Naive B cell (primary cell): ENCODE results near the gene BLOC1S2. TPM values are rescaled to one million over a fixed set of nuclear protein-coding genes. Genes with fewer than 3 reads are reported as not detected.
"Not testable (repeated sequence)": the region's sequence is repeated elsewhere in the genome, so short reads cannot be mapped to it uniquely, and the experiment has no call there.

Source experiments
- ATAC-seq, 2 donors: fragments of 150-1000 bp; cut with Tn5 transposase; 2 replicates each; pipeline ENCODE4 v1.10.0; 2021; ENCODE audit warnings: low read depth in 2 of 2, mild to moderate bottlenecking in 2 of 2, moderate library complexity in 2 of 2
- DNase-seq: peaks from one replicate; pipeline ENCODE4 v3.0.0; 2022
- H3K27ac Mint-ChIP-seq, 6 donors: one replicate each; pipeline ENCODE4 v1.8.0; 2020 to 2022; ENCODE audit warnings: mild to moderate bottlenecking in 6 of 6, mixed read lengths in 6 of 6, moderate library complexity in 5 of 6, inconsistent platforms in 2 of 6
- H3K27me3 Mint-ChIP-seq, 3 donors: one replicate each; pipeline ENCODE4 v1.8.0; 2021 to 2022; ENCODE audit warnings: mixed read lengths in 3 of 3, mild to moderate bottlenecking in 1 of 3
- H3K36me3 Mint-ChIP-seq, 2 donors: one replicate each; pipeline ENCODE4 v1.8.0; 2020 to 2022; ENCODE audit warnings: mixed read lengths in 2 of 2, inconsistent platforms in 1 of 2, mild to moderate bottlenecking in 1 of 2
- H3K4me1 Mint-ChIP-seq, 3 donors: one replicate each; pipeline ENCODE4 v1.8.0; 2020 to 2022; ENCODE audit warnings: mixed read lengths in 3 of 3, inconsistent platforms in 1 of 3, mild to moderate bottlenecking in 1 of 3, moderate library complexity in 1 of 3
- H3K4me3 Mint-ChIP-seq, 8 donors: one replicate each; pipeline ENCODE4 v1.8.0; 2020 to 2022; ENCODE audit warnings: mild to moderate bottlenecking in 8 of 8, mixed read lengths in 8 of 8, moderate library complexity in 8 of 8, inconsistent platforms in 2 of 8
- H3K9me3 Mint-ChIP-seq, 7 donors: one replicate each; pipeline ENCODE4 v1.8.0; 2020 to 2022; ENCODE audit warnings: mixed read lengths in 7 of 7, mild to moderate bottlenecking in 5 of 7, inconsistent platforms in 2 of 7, moderate library complexity in 1 of 7
- polyA plus RNA-seq, 6 donors: library from polyadenylated mRNA; unstranded; fragments of 300-500 nt; fragmentation: Illumina TruSeq; gene quantifications; one replicate each; pipeline ENCODE4 v1.2.3, GENCODE V29; 2021; ENCODE audit warnings: low read depth in 6 of 6

Gene BLOC1S2
- polyA plus RNA-seq, 6 donors from 2014 or later = 254 to 374 (median 297) TPM

DNA sequence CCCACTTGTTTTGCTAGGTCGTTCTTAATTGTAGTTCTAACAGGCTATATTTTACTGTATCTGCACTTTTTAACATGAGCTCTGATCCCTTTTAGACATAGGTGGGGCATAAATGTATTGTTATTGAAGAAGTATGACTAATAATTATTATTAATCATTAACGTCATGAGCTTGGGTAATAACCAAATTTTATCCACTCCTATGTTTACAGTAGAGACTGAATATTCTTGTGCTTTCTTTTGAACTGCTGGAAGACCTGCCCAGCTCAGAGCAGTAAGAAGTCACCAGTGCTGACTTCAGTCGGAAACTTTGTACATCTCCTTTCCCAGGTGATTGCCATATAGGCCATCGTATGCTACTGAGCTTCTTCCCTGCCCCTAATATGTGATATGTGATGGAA lies 24.8 kb upstream of the BLOC1S2 start:
- DNase-seq (no peak), ATAC-seq (no peak)
- Mint-ChIP-seq H3K4me3 (no peak overlapping the region), H3K4me1 (peaks cover 0 to 4% (median 0%) of the 10 kb centered on the region in 3 donors), H3K27ac (no peak overlapping the region), H3K9me3 (no peaks in the 10 kb centered on the region), H3K27me3 (peaks cover 54 to 65% (median 62%) of the 10 kb centered on the region in 3 donors), H3K36me3 (no peaks in the 10 kb centered on the region)

DNA sequence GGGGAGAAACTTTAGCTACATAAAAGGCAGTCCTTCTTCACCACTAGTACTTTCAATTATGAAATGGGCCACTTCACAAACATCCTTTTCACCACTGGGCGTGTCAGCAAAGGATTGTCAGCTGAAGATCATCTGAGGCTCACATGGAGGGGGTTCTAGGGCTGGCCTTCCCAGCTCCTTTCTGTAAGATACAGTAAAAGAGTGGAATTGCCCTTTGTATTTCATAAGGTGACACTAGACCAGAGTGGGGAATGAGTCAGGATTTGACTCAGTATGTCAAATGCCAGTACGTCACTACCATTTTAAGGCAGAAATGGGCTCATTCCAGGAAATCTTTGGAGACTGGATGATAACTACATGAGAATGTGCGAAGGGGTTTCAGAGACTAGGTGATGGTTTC lies 21.2 kb upstream of the BLOC1S2 start:
- DNase-seq (no peak), ATAC-seq (no peak)
- Mint-ChIP-seq H3K27ac (peak overlapping the region in 1 of 6 donors; percentile 74), H3K27me3 (peaks cover 40 to 59% (median 43%) of the 10 kb centered on the region in 3 donors), H3K4me3 (no peak overlapping the region), H3K4me1 (no peaks in the 10 kb centered on the region), H3K36me3 (no peaks in the 10 kb centered on the region), H3K9me3 (no peaks in the 10 kb centered on the region)

DNA sequence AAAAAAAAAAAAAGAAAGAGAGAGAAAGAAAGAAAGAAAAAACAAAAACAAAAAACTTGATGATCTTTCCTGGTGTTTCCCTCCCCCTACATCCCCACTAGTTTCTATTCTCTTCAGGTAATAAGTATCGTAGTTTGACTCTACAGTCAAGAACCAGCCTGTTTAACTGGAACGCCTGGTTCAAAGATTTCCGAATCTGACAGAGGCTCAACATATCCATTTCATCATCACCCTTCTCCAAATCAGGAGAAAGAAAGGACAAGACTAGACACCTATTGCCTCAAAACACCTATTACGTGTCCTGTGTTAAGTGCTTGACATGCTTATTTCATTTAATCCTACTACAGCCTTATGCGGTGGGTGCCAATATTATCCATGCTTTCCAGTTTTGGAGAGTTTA lies 20.4 kb upstream of the BLOC1S2 start:
- H3K36me3 Mint-ChIP-seq = no peaks in the 10 kb centered on the region
- H3K27me3 Mint-ChIP-seq = peaks cover 35 to 53% (median 35%) of the 10 kb centered on the region in 3 donors
- H3K4me3 Mint-ChIP-seq = no peak overlapping the region
- no peak overlapping the region for H3K27ac Mint-ChIP-seq
- DNase-seq (no peak), ATAC-seq (no peak)
- no peaks in the 10 kb centered on the region for H3K9me3 Mint-ChIP-seq
- no peaks in the 10 kb centered on the region for H3K4me1 Mint-ChIP-seq

DNA sequence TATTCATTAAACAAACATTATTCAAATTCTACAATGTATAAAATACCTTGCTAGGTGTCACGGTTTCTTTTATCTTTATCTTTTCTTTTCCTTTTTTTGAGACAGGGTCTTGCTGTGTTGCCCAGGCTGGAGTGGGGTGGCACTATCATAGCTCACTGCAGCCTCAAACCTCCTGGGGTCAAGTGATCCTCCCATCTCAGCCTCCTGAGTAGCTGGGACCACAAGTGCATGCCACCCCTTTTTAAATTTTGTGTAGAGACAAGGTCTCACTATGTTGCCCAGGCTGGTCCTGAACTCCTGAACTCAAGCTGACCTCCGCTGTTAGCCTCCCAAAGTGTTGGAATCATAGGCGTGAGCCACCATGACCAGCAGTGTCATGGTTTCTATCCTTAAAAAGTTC lies 17.9 kb upstream of the BLOC1S2 start:
- peaks cover 0 to 6% of the 10 kb centered on the region in 2 donors for H3K36me3 Mint-ChIP-seq
- no peaks in the 10 kb centered on the region for H3K4me1 Mint-ChIP-seq
- peaks cover 26 to 44% (median 26%) of the 10 kb centered on the region in 3 donors for H3K27me3 Mint-ChIP-seq
- ATAC-seq (no peak), DNase-seq (no peak)
- H3K4me3 Mint-ChIP-seq = peak overlapping the region in 1 of 8 donors; percentile 42
- peaks cover 0 to 6% (median 2%) of the 10 kb centered on the region in 7 donors for H3K9me3 Mint-ChIP-seq
- H3K27ac Mint-ChIP-seq = peak overlapping the region in 1 of 6 donors; percentile 49

DNA sequence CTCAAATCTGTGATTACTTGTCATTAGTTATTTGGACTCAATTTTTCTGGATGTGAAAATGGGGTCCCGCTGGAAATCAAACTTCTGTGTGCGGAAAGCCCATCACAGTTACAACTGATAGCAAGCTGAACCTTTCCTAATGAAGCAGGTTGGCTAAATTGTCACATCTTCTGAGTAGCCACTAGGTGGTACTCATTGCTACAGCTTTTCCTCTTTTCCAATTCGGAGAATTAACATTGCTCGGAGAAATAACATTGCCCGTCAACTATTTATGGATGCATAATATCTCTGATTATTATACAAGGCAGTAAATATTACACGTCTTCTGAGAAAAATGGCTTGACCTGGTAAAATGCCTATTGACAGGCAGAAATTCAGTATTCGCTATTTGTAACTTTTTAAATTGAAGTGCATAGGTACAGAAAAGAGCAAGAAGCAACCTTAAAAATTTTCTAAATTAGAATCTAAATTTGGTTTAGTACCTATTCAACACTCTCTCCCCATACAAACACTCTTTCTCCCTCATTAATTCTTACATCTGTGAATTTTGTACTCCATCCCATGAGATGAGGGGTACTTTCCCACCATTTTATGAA lies 17.3 kb upstream of the BLOC1S2 start:
- H3K27ac Mint-ChIP-seq = no peak overlapping the region
- H3K36me3 Mint-ChIP-seq = peaks cover 0 to 6% of the 10 kb centered on the region in 2 donors
- H3K27me3 Mint-ChIP-seq = peaks cover 25 to 47% (median 31%) of the 10 kb centered on the region in 3 donors
- ATAC-seq (peak; percentile 45 to 52), DNase-seq (peak; percentile 12)
- H3K4me1 Mint-ChIP-seq = no peaks in the 10 kb centered on the region
- H3K4me3 Mint-ChIP-seq = no peak overlapping the region
- peaks cover 0 to 6% (median 2%) of the 10 kb centered on the region in 7 donors for H3K9me3 Mint-ChIP-seq

DNA sequence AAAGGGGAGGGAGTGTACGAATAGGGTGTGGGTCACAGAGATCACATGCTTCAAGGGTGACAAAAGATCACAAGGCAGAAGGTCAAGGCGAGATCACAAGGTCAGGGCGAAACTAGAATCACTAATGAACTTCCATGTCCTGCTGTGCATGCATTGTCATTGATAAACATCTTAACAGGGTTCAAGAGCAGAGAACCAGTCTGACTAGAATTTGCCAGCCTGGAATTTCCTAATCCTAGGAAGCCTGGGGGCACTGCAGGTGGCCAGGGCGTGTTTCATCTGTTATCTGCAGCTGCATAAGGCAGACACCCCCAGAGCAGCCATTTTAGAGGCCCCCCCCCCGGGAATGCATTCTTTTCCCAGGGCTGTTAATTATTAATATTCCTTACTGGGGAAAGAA lies 14.6 kb upstream of the BLOC1S2 start:
- not testable (repeated sequence) for DNase-seq, H3K9me3 Mint-ChIP-seq, H3K27ac Mint-ChIP-seq, H3K4me3 Mint-ChIP-seq, ATAC-seq, H3K36me3 Mint-ChIP-seq
- Mint-ChIP-seq H3K27me3 (peaks cover 13 to 34% (median 18%) of the 10 kb centered on the region in 3 donors), H3K4me1 (peaks cover 14 to 22% (median 21%) of the 10 kb centered on the region in 3 donors)

DNA sequence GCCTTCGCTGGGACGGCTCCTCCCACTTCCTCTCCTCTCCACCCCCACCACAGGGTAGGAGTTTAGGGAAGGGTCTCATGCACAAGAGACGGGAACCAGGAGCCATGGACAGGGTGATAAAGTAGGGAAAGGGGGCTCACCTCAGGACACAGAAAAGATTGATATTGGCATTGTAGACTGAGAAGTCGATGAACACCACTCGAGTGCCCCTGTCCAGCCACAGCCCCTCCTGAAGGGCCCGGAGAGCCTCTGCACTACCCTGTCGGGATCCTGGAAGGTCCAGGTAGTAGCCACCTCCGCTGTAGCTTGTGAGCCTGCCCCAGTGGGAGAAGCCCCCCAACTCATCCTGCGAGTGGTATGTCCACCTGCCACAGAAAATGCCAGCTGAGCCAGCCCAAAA lies 10.8 kb upstream of the BLOC1S2 start:
- no peak for DNase-seq

DNA sequence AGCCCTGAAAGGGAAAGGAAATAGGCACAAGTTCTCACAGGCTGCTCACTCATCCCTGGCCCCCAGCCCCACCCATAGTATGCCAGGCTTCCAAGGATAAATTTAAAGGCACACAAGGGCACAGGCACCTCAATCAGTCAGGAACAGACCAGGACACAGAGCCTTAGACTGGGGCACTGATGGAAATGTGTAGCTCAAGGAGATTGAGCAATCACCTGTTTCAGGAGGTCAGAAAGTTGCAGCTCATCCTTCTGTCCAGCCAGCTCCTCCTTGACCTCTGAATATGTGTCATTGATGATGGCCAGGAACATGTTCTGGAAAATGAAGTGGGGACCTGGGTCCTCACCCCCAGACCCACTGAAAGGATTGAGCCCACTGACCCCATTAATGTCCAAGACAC lies 6.6 kb upstream of the BLOC1S2 start:
- Mint-ChIP-seq H3K9me3 (no peaks in the 10 kb centered on the region), H3K27ac (no peak overlapping the region)

More for the DNA sequence above, 10.8 kb upstream of the BLOC1S2 start:
- H3K27me3 Mint-ChIP-seq = peaks cover 12 to 35% (median 30%) of the 10 kb centered on the region in 3 donors
- peaks cover 18 to 24% (median 21%) of the 10 kb centered on the region in 3 donors for H3K4me1 Mint-ChIP-seq
- H3K9me3 Mint-ChIP-seq = peaks cover 0 to 6% (median 2%) of the 10 kb centered on the region in 7 donors
- H3K36me3 Mint-ChIP-seq = peaks cover 0 to 10% of the 10 kb centered on the region in 2 donors
- H3K4me3 Mint-ChIP-seq = peak overlapping the region in 1 of 8 donors; percentile 58
- ATAC-seq = no peak
- no peak overlapping the region for H3K27ac Mint-ChIP-seq

DNA sequence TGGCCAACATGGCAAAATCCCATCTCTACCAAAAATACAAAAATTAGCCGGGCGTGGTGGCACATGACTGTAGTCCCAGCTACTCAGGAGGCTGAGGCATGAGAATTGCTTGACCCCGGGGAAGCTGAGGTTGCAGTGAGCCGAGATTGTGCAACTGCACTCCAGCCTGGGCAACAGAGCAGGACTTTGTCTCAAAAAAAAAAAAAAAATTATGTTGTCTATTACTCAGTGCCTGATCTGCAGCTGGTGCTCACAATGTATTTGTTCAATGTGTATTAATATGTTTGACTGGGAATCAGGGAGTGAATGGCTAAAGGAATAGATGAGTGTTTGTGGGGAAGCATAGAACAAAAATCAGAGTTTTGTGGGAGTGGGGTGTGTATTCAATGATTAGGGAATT lies 5.8 kb upstream of the BLOC1S2 start:
- not testable (repeated sequence) for H3K4me3 Mint-ChIP-seq

More for the DNA sequence above, 6.6 kb upstream of the BLOC1S2 start:
- no peak for ATAC-seq
- Mint-ChIP-seq H3K4me1 (peaks cover 16 to 22% (median 19%) of the 10 kb centered on the region in 3 donors), H3K4me3 (no peak overlapping the region), H3K36me3 (peaks cover 0 to 4% of the 10 kb centered on the region in 2 donors), H3K27me3 (peaks cover 5 to 34% (median 30%) of the 10 kb centered on the region in 3 donors)
- DNase-seq = no peak

DNA sequence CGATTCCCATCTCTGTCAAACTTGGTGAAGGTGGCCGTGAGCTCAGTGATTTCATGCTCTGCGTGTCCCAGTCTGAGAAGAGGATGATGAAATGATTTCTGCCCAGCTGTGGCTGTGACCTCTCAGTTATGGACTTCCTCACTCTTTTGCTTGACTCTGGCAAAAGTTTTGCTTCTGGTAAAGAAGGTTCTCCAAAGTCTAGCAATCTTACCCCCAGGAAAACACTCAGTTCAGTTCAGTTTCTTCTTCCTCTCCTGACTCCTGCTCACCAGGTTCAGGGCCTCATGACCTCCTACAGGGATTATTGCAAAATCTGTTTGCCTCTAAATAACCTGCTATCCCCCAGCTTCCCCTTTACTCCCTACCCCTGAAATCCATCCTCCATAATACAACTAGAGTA lies 4.9 kb upstream of the BLOC1S2 start:
- ATAC-seq (no peak), DNase-seq (no peak)
- peak overlapping the region in 2 of 8 donors; percentile 10 to 35 for H3K4me3 Mint-ChIP-seq

More for the DNA sequence above, 5.8 kb upstream of the BLOC1S2 start:
- not testable (repeated sequence) for H3K36me3 Mint-ChIP-seq, H3K27ac Mint-ChIP-seq, H3K9me3 Mint-ChIP-seq, ATAC-seq, DNase-seq
- Mint-ChIP-seq H3K27me3 (peaks cover 5 to 34% (median 30%) of the 10 kb centered on the region in 3 donors), H3K4me1 (peaks cover 16 to 21% (median 16%) of the 10 kb centered on the region in 3 donors)

DNA sequence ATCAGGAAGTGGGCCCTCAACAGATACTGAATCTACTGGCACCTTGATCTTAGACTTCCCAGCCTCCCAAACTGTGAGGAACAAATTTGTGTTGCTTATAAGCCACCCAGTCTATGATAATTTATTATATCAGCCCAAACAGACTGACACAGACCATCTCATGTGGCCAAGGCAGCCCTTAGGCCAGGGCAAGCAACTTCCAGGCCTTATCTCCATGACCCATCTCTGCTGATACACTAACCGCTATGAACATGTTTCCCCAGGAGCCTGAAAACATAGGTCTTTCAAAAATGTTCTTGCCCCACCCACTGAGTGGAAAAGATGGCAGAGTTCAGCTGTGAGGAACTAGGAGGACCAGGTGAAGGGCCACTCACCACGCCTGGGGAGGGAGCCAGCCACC lies 3.2 kb upstream of the BLOC1S2 start:
- H3K27ac Mint-ChIP-seq = peak overlapping the region in 1 of 6 donors; percentile 53
- peak overlapping the region in 3 of 8 donors; percentile 41 to 47 (median 47) for H3K4me3 Mint-ChIP-seq
- ATAC-seq (no peak), DNase-seq (no peak)
- no peaks in the 10 kb centered on the region for H3K9me3 Mint-ChIP-seq
- peaks cover 5 to 26% (median 24%) of the 10 kb centered on the region in 3 donors for H3K27me3 Mint-ChIP-seq
- peaks cover 24 to 35% (median 28%) of the 10 kb centered on the region in 3 donors for H3K4me1 Mint-ChIP-seq
- peaks cover 0 to 3% of the 10 kb centered on the region in 2 donors for H3K36me3 Mint-ChIP-seq

More for the DNA sequence above, 4.9 kb upstream of the BLOC1S2 start:
- Mint-ChIP-seq H3K4me1 (peaks cover 14 to 21% (median 15%) of the 10 kb centered on the region in 3 donors), H3K27ac (no peak overlapping the region), H3K36me3 (peaks cover 0 to 4% of the 10 kb centered on the region in 2 donors), H3K27me3 (peaks cover 5 to 34% (median 30%) of the 10 kb centered on the region in 3 donors), H3K9me3 (no peaks in the 10 kb centered on the region)

DNA sequence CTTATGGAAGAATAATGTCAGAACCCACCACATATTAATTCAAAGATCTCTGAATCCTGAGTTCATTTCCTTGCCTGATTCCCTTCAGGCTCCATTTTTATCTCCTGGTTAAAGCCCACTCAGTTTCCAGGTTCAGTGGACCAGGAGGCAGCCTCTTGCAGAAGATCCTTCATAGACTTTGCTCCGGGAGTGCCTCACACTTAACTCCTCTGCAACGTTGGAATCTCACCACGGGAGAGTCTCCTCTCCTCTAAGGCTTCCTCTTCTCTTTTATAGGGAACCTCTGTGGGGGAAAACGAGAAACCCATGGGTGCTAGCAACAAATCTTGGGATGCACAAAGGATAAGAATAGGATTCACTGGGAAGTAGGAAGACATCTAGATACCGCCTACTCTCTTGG lies 1.7 kb upstream of the BLOC1S2 start:
- Mint-ChIP-seq H3K27me3 (peaks cover 5 to 19% (median 18%) of the 10 kb centered on the region in 3 donors), H3K36me3 (peaks cover 0 to 5% of the 10 kb centered on the region in 2 donors), H3K4me3 (peak overlapping the region in 4 of 8 donors; percentile 36 to 99 (median 72)), H3K9me3 (no peaks in the 10 kb centered on the region), H3K4me1 (peaks cover 25 to 38% (median 30%) of the 10 kb centered on the region in 3 donors), H3K27ac (peak overlapping the region in 3 of 6 donors; percentile 54 to 98 (median 98))
- DNase-seq (no peak), ATAC-seq (no peak)

DNA sequence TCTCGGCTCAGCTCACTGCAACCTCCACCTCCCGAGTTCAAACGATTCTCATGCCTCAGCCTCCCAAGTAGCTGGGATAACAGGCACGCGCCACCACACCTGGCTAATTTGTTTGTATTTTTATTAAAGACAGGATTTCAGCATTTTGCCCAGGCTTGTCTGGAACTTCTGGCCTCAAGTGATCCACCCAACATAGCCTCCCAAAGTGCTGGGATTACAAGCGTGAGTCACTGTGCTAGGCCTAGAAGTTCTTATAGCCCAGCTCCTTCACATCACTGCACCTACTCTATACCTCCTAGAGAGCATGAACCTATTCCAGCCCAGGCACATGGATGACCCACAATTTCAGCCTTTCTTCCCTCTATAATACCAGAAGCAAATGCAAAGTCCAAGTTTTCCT lies 1.3 kb upstream of the BLOC1S2 start:
- ATAC-seq (no peak), DNase-seq (no peak)
- peak overlapping the region in 5 of 6 donors; percentile 93 to 99 (median 98) for H3K27ac Mint-ChIP-seq
- peak overlapping the region in 6 of 8 donors; percentile 25 to 99 (median 73) for H3K4me3 Mint-ChIP-seq
- H3K36me3 Mint-ChIP-seq = peaks cover 0 to 5% of the 10 kb centered on the region in 2 donors
- no peaks in the 10 kb centered on the region for H3K9me3 Mint-ChIP-seq
- H3K27me3 Mint-ChIP-seq = peaks cover 5 to 17% (median 16%) of the 10 kb centered on the region in 3 donors
- H3K4me1 Mint-ChIP-seq = peaks cover 25 to 38% (median 30%) of the 10 kb centered on the region in 3 donors

DNA sequence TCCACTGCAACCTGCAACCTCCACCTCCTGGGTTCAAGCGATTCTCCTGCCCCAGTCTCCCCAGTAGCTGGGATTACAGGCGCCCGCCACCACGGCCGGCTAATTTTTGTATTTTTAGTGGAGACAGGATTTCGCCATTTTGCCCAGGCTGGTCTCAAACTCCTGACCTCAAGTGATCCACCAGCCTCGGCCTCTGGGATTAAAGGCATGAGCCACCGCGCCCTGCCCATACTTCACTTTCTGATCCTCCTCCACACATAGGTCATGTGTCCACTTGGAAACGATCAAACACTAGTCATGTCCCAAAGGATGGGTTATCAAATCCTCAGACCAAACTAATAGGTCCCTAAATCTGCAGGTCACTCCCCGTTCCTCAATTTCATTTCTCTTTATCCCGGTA lies 1.2 kb downstream of the BLOC1S2 start:
- not testable (repeated sequence) for H3K27me3 Mint-ChIP-seq, DNase-seq, ATAC-seq, H3K9me3 Mint-ChIP-seq
- H3K36me3 Mint-ChIP-seq = peaks cover 6 to 11% of the 10 kb centered on the region in 2 donors
- H3K4me3 Mint-ChIP-seq = peak overlapping the region in 5 of 8 donors; percentile 97 to 100 (median 99)
- H3K4me1 Mint-ChIP-seq = peaks cover 25 to 44% (median 30%) of the 10 kb centered on the region in 3 donors
- H3K27ac Mint-ChIP-seq = peak overlapping the region; percentile 16 to 99 (median 98)
